ENCODE results near the gene CDH13. TPM values are rescaled to one million over a fixed set of nuclear protein-coding genes. Genes with fewer than 3 reads are reported as not detected.

Gene CDH13
- total and polyA plus RNA-seq, 9 donors = 1.9 to 34.2 (median 4.8) TPM

DNA sequence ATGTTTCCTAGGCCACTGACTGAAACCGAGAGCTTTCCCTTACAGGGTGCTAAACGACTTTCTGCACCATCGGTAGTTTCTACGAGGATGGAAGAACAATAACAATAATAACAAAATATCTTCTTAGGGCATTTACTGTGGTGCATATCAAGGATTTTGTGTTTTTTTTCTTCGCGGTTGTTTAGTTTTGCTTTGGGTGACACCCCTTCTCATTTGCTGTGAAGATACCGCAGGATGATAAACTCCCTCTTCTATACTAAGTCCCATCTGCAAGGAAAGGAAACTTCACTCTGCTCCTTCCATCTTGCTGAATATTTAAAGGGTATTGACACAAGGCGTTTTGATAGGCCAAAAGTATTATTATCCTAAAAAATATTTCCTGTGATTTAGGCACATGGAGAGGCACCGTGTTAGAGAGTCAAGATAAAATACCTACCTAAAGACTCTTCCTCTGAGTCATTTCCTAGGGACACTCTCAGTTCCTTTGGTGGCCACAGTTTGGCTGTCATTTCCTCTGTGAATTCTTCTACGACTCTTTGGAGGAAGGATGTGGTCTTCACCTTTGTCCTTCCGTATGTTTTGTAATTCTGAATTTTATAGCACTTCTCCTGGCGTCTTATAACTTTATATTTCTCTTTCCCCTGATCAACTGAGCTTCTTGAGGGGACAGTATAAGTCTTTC is 318.8 kb downstream of the CDH13 start:
- Histone ChIP-seq H3K27me3 (no peaks in the 10 kb centered on the region), H3K9me3 (no peaks in the 10 kb centered on the region), H3K36me3 (no peaks in the 10 kb centered on the region), H3K27ac (no peak overlapping the region), H3K4me3 (no peak overlapping the region), H3K4me1 (ENCODE audit: insufficient read depth) (no peaks in the 10 kb centered on the region)
- TF ChIP-seq EP300 (IDR thresholded peaks at IDR 0.05) = no peak
- TF ChIP-seq POLR2A (IDR thresholded peaks at IDR 0.05) = no peak
- no peak for TF ChIP-seq CTCF (IDR thresholded peaks at IDR 0.05)
- WGBS, 3 donors = 83 to 84% (median 84%) methylated on average over 12 of the region's 12 CpGs
- no peak for DNase-seq
- intact Hi-C loops (cut with DNase I) = no loop called here

GRCh38 chr16:82947698-82948097 is 320.9 kb downstream of the CDH13 start:
- no peaks in the 10 kb centered on the region for H3K4me1 ChIP-seq (ENCODE audit: insufficient read depth)
- no peaks in the 10 kb centered on the region for H3K27me3 ChIP-seq
- H3K9me3 ChIP-seq = no peaks in the 10 kb centered on the region
- TF ChIP-seq CTCF (IDR thresholded peaks at IDR 0.05) = no peak
- TF ChIP-seq EP300 (IDR thresholded peaks at IDR 0.05) = no peak
- TF ChIP-seq POLR2A (IDR thresholded peaks at IDR 0.05) = no peak
- H3K36me3 ChIP-seq = no peaks in the 10 kb centered on the region
- no peak overlapping the region for H3K4me3 ChIP-seq
- no peak overlapping the region for H3K27ac ChIP-seq
- no peak for DNase-seq
- intact Hi-C loops (cut with DNase I) = no loop called here

DNA sequence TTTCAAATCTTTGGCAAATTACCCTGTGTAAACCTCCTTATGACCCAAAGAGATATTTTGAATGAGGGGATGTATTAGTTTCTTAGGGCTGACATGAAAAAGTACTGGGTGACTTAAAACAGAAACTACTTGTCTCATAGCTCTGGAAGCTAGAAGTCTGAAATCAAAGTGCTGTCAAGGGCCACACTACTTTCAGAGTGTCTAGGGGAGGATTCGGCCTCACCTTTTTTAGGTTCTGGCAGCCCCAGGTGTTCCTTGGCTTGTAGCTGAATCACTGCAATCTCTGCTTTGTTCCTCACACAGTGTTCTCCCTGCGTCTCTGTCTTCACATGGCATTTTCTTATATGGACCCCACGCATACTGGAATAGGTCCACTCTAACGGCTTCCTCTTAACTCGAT is 322.2 kb downstream of the CDH13 start:
- no peak overlapping the region for H3K27ac ChIP-seq
- TF ChIP-seq CTCF (IDR thresholded peaks at IDR 0.05) (no peak), EP300 (IDR thresholded peaks at IDR 0.05) (no peak), POLR2A (IDR thresholded peaks at IDR 0.05) (no peak)
- H3K4me1 ChIP-seq (ENCODE audit: insufficient read depth) = no peaks in the 10 kb centered on the region
- H3K9me3 ChIP-seq = no peaks in the 10 kb centered on the region
- no peak for DNase-seq
- 64 to 79% (median 75%) methylated on average over 5 of the region's 5 CpGs for WGBS, 3 donors
- intact Hi-C loops (cut with DNase I) = no loop called here
- H3K4me3 ChIP-seq = no peak overlapping the region
- no peaks in the 10 kb centered on the region for H3K27me3 ChIP-seq
- H3K36me3 ChIP-seq = no peaks in the 10 kb centered on the region

GRCh38 chr16:82953517-82953916 is 326.7 kb downstream of the CDH13 start:
- Histone ChIP-seq H3K36me3 (no peaks in the 10 kb centered on the region), H3K9me3 (no peaks in the 10 kb centered on the region), H3K27ac (no peak overlapping the region), H3K4me1 (ENCODE audit: insufficient read depth) (no peaks in the 10 kb centered on the region), H3K27me3 (no peaks in the 10 kb centered on the region), H3K4me3 (no peak overlapping the region)
- no peak for DNase-seq
- no peak for TF ChIP-seq EP300 (IDR thresholded peaks at IDR 0.05)
- no peak for TF ChIP-seq POLR2A (IDR thresholded peaks at IDR 0.05)
- no peak for TF ChIP-seq CTCF (IDR thresholded peaks at IDR 0.05)
- WGBS, 3 donors = 56 to 76% (median 58%) methylated on average over 2 of the region's 2 CpGs
- intact Hi-C loops (cut with DNase I) = no loop called here
